ENCODE results near the gene PPP2R2D.

- TF ChIP-seq CTCF (conservative IDR thresholded peaks at IDR 0.05 in 1 of 2, IDR thresholded peaks at IDR 0.05 in 1 of 2; ENCODE audit: extremely low read depth in 1 of 2, insufficient read depth in 1 of 2, low read depth in 1 of 2, low read length in 2 of 2) (no peak), EZH2 (IDR thresholded peaks at IDR 0.05; ENCODE audit: borderline replicate concordance, low read length) (no peak)
Measured at GRCh38 chr10:131925716-131926115, 24.9 kb downstream of the PPP2R2D start.
